ENCODE data around the gene PIP5K1C. TPM values are rescaled to one million over a fixed set of nuclear protein-coding genes. Genes with fewer than 3 reads are reported as not detected.

The PIP5K1C gene
- total and polyA plus RNA-seq, 9 of the 15 experiments (the other 6 are each of a cell fraction or from before 2014, with no cell fraction given) = 0.38 to 22.1 (median 4.1) TPM

DNA sequence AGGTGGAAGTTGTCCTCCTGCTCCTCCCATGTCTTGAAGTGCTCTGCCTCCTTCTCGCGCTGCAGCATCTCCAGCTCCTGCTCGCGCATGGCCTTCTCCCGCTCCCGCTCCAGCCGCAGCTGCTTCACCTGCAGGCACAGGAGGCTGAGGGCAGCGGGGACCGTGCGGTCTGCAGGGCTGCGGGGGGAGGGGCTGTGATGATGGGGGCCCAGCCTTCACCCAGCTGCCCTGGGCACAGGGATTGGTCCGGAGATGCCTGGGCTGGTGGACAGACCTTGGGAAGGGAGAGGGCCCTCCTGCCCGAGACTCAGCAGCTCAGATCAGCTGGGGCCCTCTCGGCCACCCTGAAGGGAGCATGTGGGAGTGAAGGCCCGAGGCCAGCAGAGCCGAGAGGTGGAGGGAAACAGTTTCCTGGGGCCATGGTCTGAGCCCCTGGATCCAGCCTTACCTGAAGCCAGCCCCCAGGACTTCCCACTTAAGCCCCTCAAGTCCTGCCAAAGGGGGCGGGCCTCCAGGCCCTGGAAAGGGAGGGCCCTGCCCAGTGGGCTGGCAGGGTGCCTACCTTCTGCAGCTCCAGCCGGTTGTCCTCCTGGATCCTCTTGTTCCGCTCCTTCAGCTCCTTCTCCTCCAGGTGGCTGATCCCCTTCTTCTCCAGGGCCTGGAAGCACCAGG lies 80.0 kb downstream of the PIP5K1C start:
- BruUV-seq (replicated peaks) = no TSS peak
- H3K9ac ChIP-seq (ENCODE audit: insufficient read depth in 1 of 2, low read depth in 2 of 2, low read length in 2 of 2) = peak overlapping the region in 1 of 2 experiments; percentile 60; a peak in 1 of 4 replicates
- CTCF ChIA-PET (ENCODE audit: low intra/inter-chr PET ratio) = interaction anchor here (2.9 kb wide), 1 partner anchor 75 kb away, joined by 19 read pairs; no protein-coding TSS in a partner anchor
- TF ChIP-seq MYC (IDR thresholded peaks at IDR 0.05; ENCODE audit: low read depth, low read length) = no peak
- TF ChIP-seq MYC (CRISPR knock-in tag; IDR thresholded peaks at IDR 0.05; ENCODE audit: borderline replicate concordance, low read depth) = no peak
- no peak for TF ChIP-seq EP300 (IDR thresholded peaks at IDR 0.05; ENCODE audit: low read length)
- 0 out of 2 replicates have a peak, but pooled peaks have one; percentile 13 for TF ChIP-seq SUPT5H (IDR thresholded peaks at IDR 0.05)
- TF ChIP-seq, protein P1, sequence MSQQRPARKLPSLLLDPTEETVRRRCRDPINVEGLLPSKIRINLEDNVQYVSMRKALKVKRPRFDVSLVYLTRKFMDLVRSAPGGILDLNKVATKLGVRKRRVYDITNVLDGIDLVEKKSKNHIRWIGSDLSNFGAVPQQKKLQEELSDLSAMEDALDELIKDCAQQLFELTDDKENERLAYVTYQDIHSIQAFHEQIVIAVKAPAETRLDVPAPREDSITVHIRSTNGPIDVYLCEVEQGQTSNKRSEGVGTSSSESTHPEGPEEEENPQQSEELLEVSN (IDR thresholded peaks at IDR 0.05; ENCODE audit: borderline replicate concordance in 1 of 2, extremely low read depth in 1 of 2, insufficient read depth in 1 of 2, insufficient read length in 1 of 2, low read depth in 1 of 2, low read length in 1 of 2, poor library complexity in 1 of 2, severe bottlenecking in 1 of 2) = peak in 1 of 2 experiments; percentile 29
- no peak for TF ChIP-seq ZNF143 (CRISPR knock-in tag; IDR thresholded peaks at IDR 0.05)
- no peak for TF ChIP-seq ETV1 (tag; conservative IDR thresholded peaks at IDR 0.05; ENCODE audit: low read depth)
- TF ChIP-seq ZNF444 (CRISPR knock-in tag; IDR thresholded peaks at IDR 0.05) = no peak
- TF ChIP-seq SNIP1 (IDR thresholded peaks at IDR 0.05; ENCODE audit: low read depth) = no peak
- TF ChIP-seq SOX6 (IDR thresholded peaks at IDR 0.05) = no peak
- TF ChIP-seq, protein P2, sequence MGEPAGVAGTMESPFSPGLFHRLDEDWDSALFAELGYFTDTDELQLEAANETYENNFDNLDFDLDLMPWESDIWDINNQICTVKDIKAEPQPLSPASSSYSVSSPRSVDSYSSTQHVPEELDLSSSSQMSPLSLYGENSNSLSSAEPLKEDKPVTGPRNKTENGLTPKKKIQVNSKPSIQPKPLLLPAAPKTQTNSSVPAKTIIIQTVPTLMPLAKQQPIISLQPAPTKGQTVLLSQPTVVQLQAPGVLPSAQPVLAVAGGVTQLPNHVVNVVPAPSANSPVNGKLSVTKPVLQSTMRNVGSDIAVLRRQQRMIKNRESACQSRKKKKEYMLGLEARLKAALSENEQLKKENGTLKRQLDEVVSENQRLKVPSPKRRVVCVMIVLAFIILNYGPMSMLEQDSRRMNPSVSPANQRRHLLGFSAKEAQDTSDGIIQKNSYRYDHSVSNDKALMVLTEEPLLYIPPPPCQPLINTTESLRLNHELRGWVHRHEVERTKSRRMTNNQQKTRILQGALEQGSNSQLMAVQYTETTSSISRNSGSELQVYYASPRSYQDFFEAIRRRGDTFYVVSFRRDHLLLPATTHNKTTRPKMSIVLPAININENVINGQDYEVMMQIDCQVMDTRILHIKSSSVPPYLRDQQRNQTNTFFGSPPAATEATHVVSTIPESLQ (CRISPR knock-in tag; IDR thresholded peaks at IDR 0.05) = no peak
- TF ChIP-seq, protein P3, sequence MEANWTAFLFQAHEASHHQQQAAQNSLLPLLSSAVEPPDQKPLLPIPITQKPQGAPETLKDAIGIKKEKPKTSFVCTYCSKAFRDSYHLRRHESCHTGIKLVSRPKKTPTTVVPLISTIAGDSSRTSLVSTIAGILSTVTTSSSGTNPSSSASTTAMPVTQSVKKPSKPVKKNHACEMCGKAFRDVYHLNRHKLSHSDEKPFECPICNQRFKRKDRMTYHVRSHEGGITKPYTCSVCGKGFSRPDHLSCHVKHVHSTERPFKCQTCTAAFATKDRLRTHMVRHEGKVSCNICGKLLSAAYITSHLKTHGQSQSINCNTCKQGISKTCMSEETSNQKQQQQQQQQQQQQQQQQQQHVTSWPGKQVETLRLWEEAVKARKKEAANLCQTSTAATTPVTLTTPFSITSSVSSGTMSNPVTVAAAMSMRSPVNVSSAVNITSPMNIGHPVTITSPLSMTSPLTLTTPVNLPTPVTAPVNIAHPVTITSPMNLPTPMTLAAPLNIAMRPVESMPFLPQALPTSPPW (CRISPR knock-in tag; IDR thresholded peaks at IDR 0.05) = no peak
- TF ChIP-seq RBM39 (optimal IDR thresholded peaks at IDR 0.05; ENCODE audit: low read depth, low read length) = no peak
- TF ChIP-seq SP1 (CRISPR knock-in tag; IDR thresholded peaks at IDR 0.05) = no peak
- TF ChIP-seq ZNF263 (CRISPR knock-in tag; IDR thresholded peaks at IDR 0.05; ENCODE audit: borderline replicate concordance) = peak; percentile 73; the same call in 1 of the 2 replicates
- TF ChIP-seq, protein P4, sequence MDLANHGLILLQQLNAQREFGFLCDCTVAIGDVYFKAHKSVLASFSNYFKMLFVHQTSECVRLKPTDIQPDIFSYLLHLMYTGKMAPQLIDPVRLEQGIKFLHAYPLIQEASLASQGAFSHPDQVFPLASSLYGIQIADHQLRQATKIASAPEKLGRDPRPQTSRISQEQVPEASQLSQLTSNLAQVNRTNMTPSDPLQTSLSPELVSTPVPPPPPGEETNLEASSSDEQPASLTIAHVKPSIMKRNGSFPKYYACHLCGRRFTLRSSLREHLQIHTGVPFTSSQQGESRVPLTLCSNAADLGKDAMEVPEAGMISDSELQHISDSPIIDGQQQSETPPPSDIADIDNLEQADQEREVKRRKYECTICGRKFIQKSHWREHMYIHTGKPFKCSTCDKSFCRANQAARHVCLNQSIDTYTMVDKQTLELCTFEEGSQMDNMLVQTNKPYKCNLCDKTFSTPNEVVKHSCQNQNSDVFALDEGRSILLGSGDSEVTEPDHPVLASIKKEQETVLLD (IDR thresholded peaks at IDR 0.05) = no peak

More for the DNA sequence above, 80.0 kb downstream of the PIP5K1C start:
- Histone ChIP-seq H3K9me3 (replicated peaks; ENCODE audit: control insufficient read depth, insufficient read depth, low read depth, low read length) (no peaks in the 10 kb centered on the region), H3K9me1 (ENCODE audit: control insufficient read depth, insufficient read depth, low read length) (no peaks in the 10 kb centered on the region), H3K27ac (ENCODE audit: extremely low read depth, low read depth, low read length) (no peak overlapping the region), H3K4me1 (replicated peaks in 1 of 2; ENCODE audit: control insufficient read depth in 2 of 2, insufficient read depth in 2 of 2, low read length in 2 of 2) (peaks cover 4 to 71% of the 10 kb centered on the region in 2 experiments), H3K79me2 (ENCODE audit: control insufficient read depth, insufficient read depth, low read length) (peaks cover 14% of the 10 kb centered on the region), H2AFZ (ENCODE audit: low read depth, low read length) (no peak overlapping the region), H3K4me2 (ENCODE audit: insufficient read depth, low read length) (no peak overlapping the region), H3K4me3 (no peak overlapping the region), H4K20me1 (replicated peaks; ENCODE audit: control insufficient read depth, insufficient read depth, low read length) (no peaks in the 10 kb centered on the region), H3K36me3 (ENCODE audit: control insufficient read depth, insufficient read depth, low read length) (peaks cover 69% of the 10 kb centered on the region; the same call in 1 of the 3 replicates), H3K27me3 (ENCODE audit: control insufficient read depth in 2 of 2, insufficient read depth in 2 of 2, low read length in 2 of 2) (no peaks in the 10 kb centered on the region)
- DNase-seq (ENCODE audit: extremely low read depth in 1 of 4, low spot score in 3 of 4) (no peak), FAIRE-seq (no peak), ATAC-seq (no peak)
- in situ Hi-C loops (cut with MboI) (no loop called here), intact Hi-C loops (cut with micrococcal nuclease) (no loop called here)
- 78% methylated on average over 12 of the region's 19 CpGs for WGBS (ENCODE audit: insufficient coverage, low coverage, missing lambda C conversion rate)
- POLR2A ChIA-PET = interaction anchor here (0.5 to 1.1 kb wide), 4 partner anchors 16 to 131 kb away, joined by 3 to 4 read pairs (median 3); no protein-coding TSS in a partner anchor
